ENCODE data around the gene FKBP1A.

FKBP1A gene

DNA sequence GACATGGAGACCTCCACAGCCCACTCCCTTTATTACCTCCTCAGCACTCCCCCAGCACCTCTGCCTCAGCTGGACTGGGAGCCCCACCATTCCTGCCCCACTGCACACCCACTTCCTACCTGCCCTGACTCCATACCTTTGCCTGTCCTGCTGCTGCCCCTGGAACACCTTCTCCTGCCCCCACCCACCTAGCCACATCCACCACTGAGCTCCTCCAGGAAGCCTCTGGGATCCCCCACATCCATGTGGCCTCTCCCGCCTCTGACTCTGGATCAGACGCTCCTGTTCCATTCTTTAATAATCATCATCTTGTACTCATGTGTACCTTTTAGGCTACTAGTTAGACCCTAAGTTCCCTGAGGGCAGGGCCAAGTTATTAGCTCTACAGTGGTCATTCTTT is 61.8 kb downstream of the FKBP1A start:
- no peak for DNase-seq

DNA sequence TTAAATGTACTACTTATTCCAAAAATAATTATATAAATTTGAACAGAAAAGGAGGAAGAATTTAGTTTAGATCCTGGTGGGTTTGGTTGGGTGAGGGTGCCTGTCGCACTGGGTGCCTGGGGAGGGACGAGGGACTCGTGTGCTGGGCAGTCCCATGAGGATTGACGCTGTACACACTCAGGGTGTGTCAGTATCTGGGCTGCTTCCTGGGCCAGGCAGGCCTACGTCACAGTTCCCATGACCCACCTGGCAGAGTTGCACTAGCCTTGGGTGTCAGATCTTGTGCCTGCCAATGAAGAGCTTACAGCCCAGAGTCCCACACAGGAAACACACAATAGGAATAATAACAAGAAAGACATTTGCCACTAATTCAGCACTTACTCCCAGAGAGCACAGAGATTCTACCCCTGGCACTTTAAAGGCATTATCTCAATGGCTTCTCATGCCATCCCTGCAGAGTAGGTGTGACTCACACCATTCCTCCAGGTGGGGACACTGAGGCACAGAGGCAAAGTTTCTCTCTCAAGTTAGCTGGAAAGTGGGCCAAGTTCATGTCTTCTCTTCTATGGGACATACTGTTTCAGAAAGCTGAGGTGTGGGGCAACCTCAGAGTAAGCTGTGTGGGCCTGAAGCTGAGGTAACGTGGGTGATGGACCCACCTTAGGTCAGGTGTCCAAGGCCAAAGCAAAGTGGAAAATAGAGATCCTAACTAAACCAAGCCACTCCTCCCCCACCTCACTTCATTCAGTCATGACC is 62.6 kb downstream of the FKBP1A start:
- DNase-seq = no peak

DNA sequence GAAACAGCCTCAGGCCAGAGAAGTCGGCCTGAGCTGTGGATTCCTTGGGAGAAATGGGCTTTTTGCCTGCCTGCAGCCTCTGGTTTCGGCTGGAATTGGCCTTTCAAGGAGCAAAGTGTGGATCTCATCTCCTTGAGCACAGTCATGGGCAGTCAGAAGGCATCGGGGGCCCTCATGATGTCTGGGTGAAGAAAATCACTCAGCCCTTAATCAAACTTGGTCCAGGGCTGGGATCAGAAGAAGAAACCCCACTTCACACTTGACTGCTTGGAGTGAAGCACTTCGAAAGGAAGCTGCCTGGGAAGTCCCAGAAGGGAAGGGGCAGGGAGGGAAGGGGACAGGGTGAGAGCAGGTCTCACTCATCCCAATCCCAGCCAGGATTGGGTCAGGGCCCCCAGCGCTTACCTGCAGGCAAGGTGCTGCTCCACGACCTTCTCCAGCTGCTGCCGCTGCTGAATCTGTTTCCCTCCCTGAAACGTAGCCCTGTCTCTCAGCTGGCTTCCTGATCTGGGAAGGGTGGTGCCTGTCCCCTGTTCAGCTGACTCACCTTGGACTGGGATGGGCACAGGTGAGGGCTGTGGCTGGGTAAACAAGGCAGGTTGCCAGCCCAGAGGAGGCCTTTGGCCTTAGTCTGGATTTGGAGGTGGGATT is 64.0 kb downstream of the FKBP1A start, which contains the start of gene SDCBP2:
Gene SDCBP2, minus strand, starts transcription at position 460 of the 651 bp plus-strand sequence. CDS start 8,723 bp downstream, outside the sequence.
- no peak for DNase-seq

DNA sequence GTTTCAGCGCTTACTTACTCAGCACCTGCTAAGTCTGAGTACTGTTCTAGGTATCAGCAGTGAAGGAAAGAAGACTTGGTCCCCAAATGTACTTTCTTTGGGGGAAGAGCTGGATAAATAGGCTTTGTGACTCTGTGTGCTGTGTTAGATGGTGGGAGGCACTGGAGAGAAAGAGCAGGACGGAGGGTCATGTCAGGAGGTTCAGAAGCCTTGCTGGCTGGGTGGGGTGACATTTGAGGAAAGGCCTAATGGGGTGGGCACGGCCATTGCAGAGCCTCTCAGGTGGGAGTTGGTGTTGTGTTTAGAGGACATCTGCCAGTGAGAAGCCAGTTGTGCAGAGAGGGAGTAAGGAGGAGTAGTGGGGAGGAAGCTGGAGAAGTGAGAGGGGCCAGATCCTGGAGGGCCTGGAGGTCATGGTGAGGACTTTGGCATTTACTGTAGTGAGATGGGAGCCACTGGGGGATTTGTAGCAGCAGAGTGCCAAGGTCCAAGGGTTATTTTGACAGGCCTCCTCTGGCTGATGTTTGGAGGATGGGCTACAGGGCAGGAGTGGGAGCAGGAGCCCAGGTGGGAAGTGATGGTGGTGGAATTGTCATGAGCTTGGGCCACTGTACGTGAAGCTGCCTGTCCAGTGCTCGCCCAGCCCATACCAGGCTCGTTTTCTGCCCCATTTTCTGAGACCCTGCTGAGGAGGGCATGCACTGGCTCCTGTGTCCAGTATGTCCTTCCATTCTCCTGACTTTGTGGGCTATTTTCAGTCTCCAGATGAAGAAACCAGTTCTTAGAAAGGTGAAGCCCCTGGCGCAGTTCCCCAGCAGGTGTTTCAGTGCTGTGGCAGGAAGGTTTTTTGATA is 64.8 kb downstream of the FKBP1A start:
- DNase-seq = no peak

DNA sequence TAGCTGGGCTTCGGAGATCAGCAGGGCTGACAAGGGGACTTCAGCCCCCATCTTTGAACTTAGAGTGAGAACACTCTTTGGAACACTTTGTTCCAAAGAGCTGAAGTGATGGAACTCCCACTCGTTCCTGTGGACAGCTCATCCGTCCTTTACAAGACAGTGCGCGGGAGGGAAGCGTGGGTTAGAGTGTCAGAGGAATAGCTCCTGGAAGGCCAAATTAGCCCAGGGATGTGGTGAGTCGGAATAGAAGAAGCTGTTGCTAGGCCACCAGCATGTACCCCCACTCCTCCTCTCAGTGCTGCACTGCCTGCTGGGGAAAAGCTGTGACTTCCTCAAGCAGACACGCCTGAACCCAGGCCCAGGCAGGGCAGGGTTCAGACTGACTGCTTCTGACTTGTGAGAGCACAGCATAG is 65.6 kb downstream of the FKBP1A start:
- no peak for DNase-seq

DNA sequence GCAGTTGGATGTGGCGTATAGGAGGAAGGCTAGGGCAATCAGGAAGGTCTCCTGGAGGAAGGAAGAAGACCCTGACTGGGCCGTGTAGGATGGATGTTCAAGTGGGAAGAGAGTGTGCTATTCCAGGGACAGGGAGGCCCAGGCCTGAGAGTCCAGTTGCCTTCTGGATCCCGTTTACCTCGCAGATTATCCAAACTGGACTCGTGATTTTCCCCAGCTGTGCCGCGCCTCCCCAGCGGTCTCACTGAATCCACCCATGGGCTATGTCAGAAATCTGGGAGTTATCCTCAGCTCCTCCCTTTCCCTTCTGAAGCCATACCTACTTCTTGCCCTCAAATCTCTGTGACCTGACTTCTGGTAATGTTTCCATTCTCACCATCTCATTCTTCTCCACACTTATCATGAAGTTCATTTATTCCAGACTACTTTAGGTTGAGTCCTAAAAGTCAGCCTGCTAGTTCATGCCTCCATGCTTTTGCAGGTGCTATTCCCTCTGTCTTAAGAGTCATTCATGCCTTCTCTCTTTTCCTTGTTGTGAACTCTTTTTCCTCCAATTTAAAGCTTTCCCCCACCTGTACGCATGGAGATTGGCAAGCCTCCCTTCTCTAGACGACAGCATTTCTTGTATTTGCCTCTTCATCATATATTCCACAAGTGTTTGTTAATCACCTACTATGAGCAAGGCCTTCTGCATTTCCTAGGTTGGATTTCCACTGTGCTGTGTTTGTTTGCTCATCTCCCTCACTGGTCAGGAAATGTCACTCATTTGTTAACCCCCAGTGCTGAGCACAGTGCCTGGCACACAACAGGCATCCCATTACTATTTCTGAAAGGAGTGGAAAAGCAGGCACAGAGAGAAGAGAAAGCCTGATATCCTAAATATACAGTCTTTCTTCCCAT is 66.6 kb downstream of the FKBP1A start:
- no peak for DNase-seq

DNA sequence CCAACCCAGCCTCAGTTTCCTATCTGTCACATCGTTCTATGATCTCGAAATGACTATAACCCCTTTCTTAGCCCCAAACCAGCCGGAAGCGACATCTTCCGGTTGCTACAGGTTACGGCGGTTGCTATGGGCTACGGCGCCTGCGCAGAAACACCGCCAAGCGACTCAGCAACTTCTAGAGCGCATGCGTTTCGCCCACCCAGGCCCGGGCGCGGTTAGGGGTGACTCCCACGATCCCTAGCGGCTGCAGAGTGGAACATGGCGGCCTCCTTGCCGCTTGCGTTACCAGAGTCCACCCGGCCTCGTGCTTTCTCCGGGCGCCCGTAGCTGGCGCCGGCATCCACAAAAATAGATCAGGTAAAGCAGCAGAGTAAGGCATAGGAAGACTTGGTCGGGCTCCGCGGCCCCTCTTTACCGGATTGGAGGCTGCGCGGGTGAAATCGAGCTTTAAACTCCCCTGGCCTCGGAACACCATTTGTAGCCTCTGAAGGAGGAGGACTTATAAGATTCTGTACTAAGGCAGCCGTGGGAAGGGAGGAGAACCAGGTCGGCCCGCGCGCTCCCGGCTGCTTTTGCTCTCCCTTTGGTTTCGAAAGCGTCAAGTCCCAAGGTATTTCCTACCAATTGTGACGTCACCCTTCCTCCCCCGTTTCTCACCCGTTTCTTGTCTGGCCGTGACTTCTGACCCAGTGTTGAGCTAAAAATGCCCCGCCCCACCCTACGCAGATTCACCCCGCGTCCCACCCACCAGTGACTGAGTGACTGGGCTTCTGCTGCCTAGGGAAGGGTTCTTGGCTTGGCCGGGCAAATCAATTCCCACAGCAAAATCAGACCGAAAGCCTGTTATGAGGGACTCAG is 67.5 kb downstream of the FKBP1A start:
- peak; percentile 64 to 73 for DNase-seq

DNA sequence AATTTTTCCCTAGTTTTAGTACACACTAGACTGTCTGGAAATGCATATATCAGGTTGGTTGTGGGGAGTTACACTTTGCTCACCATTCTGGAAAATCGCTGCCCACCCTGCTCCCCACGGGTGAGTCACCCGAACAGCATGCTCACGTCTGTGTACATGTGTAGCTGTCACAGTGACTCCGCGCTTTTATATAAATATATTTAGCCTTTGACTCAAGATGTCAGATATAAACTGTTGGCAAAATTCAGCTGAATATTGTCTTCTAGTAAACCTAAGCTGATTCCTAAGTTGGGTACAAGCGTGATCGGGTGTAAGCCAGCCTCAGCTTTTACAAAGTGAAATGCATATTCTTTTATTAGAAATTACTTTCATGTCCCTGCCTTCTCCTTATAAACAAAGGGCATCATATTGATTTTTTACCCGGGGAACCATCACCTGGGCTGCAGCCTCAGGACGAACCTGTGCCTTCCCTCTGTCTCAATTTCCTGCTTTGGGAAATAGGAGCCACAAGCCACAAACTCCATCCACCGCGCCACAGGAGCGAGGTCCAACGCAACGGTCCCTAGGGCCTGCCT is 68.2 kb downstream of the FKBP1A start:
- DNase-seq = no peak

DNA sequence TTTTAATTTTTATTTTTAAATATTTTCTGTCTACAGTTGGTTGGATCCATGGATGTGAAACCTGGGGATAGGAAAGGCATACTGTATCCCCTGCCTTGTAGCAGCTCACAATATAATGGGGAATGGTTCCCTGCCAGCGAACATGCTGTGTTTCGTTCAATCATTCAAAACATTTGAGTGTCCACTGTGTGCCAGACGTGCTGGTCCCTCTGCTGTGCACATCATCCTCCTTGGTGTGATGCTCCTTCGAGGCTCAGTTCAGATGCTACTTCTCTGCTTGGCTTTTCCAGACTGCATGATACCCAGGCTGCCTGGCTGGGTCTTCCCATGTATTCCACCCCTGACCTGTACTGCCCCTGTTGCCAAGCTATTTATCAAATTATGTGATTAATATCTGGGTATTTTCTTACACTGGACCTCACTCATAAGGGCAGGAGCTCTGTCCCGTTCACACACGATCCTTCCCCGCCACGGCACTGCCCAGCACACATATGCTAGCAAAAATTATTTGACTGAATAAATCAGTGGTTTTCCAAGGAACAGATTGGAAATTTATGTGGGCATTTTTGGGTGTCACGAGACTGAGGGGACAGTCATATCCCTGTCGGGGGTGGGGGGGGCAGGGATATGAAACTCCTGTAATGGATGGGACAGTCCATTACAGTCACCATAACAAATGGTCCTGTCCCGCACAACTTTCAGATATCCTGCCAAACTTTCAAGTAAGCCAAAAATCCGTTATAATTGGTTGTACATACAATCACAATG is 68.8 kb downstream of the FKBP1A start:
- DNase-seq = no peak

DNA sequence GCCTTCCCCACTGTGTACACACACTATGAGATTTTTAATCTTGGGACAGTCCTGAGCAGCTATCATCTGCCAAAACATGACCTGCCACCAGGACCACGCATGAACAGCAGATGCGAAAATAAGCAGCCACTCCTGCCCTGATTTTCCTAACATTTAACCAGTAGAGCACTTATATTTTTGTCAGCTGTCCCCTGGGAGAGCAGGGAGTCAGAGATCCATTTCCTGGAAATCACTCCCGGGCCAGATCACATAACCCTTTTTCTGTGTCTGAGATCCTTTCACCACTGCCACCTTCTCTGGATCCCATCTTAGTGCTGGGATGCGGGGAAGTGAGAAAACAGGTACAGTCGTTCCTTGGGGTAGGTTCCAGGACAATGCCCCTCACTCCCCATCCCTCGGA is 69.6 kb downstream of the FKBP1A start:
- DNase-seq = no peak

DNA sequence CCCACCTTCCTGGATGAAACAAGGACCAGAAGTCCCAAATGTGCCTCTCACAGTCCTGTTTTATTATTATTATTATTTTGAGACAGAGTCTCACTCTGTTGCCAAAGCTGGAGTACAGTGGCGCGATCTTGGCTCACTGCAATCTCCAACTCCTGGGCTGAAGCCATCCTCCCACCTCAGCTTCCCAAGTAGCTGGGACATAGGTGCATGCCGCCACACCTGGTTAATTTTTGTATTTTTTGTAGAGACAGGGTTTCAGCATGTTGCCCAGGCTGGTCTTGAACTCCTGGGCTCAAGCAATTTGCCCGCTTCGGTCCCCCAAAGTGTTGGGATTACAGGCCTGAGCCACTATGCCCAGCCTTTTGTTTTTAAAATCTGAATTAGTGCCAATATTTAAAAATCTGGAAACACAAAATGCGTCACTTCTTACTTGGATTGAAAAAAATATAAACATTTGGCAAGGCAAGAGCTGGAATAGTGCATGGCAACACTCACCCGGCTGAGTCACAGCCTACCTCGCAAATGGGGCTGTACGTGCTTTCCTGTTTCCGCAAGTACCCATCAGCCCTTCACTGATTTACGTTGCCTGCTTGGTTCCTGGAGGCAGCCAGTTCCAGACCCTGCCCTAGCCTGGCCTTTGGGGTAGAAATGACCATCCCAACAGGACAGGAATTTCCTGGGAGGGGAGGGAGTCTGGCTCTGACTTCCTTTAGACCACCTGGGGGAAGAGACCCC is 70.2 kb downstream of the FKBP1A start:
- DNase-seq = no peak

DNA sequence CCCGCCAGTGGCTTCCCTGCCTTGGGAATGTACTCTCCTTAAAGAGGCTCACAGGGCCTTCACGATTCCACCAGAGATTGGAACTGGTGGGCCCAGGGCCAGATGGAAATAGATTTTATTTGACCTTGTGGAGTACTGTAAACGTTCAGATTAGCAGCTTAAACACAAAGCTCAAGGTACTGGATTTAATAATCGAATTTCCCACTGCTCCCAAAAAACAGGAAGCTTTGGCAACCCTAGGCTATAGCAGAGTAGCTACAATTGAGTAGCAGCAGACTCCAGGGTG is 71.3 kb downstream of the FKBP1A start:
- no peak for DNase-seq

DNA sequence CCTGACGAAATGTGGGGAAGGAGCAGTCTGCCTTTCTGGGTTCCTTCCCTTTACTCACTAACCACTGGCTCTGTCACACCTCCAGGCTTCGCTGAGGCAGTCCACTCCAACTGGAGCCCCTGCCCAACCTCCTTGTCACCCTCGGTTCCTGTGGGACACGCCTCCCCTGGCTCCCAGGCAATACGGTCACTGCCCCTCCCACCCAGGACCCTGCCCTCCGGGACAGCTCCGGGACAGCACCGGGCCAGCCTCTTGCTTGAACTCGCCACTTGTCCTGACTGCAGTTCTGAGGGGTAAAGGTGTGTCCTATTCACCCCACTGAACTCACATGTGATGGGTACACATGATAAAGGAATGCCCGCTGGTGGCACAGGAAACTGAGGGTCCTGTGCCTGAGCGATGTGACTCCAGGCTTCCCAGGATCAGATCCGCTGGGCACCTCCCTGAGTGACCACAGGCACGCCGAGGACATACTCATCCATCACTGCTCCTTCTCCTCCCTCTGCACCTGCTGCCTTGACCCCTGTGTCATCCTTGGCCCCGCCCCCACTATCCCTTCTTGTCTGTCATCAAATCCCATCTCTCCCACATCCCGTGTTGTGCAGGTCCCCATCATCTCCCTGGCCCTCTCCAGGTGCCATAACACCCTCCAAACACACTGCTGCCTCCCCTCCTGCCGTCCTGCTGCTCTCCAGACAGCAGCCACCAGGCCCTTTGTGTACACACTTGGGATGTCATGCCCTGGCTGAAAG is 71.8 kb downstream of the FKBP1A start:
- no peak for DNase-seq

DNA sequence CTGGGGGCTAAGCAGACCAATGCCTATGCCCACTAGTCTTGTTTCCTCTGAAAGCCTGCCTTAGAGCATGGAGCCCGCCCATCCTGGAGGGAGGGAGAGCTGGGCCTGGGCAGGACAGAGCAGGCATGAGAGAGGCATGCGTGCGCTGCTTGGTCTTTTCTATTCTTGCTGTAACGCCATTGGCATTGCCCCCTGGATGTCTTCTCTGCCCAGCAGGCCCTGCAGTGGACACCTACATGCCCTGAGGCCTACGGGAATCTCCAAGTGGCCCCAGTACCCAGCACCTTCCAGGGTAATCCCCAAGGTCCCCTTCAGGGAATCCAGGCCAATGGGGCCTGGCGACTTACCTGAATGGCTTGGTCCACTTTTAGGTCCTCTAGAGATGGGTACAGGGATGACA is 72.8 kb downstream of the FKBP1A start:
- DNase-seq = no peak

DNA sequence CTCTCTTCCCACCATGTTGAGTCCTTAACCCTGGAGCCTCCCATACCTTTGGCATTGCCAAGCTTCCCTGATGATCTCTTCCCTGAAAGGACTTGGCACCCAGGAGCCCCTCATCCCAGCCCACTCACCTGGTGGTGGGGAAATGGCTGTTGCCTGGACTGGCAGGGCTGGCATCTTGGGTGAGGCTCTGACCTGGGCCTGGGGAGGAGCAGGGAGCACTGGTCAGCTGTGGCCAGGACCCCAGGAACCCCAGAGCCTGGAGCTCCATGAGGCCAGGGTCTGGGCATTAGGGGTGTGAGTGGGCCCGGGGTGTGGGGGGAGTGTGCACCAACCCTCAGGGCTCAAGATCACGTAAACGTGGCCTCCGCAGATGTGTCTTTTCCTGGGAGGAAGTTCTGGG is 73.4 kb downstream of the FKBP1A start:
- DNase-seq = no peak

DNA sequence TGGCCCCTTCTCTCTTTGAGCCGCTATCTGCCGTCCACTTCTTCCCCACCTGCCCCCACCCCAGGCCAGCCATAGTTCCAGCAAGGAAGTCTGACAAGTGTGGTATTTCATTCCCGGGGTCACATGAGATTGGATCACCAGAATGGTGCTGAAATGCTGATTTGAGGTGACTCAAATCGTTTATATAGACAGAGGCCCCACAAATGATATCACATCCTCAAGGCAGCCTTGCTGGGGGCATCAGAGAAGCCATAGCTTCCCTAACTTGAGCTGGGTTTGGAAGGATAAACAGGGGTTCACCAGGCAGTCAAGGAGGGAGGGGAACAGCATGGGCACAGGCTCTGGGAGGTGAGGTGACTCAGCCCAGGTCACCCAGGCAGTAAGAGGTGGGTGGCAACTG is 73.8 kb downstream of the FKBP1A start:
- DNase-seq = no peak

All from cerebellar nuclear complex (tissue), 1 donor.